GM19240 (cell line): ENCODE data around the gene DTX2.
"Not testable (repeated sequence)": the region's sequence is repeated elsewhere in the genome, so short reads cannot be mapped to it uniquely, and the experiment has no call there.

Source experiments
- DNase-seq: peaks from one replicate; pipeline ENCODE4 v3.0.0; 2011; ENCODE audit warnings: low spot score; ENCODE audit not compliant: insufficient read length

DTX2 gene

GRCh38 chr7:76485822-76486610, 24.5 kb downstream of the DTX2 start:
- not testable (repeated sequence) for DNase-seq

DNA sequence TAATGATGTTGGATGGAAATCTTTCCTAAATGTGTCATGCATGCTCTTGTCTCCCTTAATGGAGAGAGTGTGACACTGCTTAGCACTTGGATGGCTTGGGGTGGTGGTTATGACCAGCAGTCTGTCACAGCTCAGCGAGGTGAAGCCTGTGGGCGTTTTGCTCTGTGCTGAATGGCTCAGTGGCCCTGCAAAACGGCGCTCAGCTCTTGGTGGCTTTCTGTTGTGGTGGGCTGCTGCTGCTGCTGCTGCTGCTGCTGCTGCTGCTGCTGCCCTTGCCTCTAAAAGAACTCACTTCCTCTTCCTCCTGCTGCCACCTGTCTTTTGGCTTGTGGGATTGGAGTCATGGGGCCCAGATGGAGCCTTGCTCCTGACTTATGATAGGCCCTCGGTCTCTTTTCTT, 25.1 kb downstream of the DTX2 start:
- DNase-seq: not testable (repeated sequence)

DNA sequence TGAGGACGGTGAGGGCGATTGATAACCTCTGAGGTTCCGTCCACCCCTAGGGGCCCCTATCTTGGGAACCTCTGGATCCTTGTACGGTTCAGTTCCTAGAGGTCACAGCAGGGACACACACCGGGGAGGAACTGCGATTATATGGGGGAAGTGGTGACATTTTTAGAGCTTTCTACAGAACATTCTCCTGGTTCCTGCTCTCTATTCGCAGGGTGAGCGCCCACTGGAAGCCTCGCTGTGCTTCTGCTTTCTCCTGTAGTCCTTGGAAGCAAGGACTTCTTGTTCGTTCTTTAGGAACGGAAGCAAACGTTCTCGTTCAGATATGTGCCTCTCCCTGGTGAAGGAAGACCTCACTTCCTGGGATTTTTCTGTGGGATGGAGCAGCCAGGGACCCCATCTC, 26.5 kb downstream of the DTX2 start:
- DNase-seq: not testable (repeated sequence)

DNA sequence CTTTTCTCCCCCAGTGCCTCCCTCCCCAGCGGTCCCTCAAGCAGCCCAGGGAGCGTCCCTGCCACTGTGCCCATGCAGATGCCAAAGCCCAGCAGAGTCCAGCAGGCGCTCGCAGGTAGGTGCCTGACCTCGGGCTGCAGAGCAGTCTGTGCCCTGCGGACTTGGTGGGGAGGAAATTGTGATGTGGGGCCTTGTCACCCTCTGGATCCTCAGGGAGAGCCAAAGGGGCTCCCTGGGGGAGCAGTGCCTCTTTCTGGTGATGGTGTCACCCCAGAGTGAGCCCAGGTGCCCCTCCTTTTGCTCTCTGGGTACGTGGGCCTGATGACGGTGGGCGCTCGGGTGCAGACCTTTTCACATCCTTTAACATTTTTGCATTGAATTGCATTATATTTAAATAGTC, 30.6 kb downstream of the DTX2 start:
- DNase-seq: not testable (repeated sequence)

DNA sequence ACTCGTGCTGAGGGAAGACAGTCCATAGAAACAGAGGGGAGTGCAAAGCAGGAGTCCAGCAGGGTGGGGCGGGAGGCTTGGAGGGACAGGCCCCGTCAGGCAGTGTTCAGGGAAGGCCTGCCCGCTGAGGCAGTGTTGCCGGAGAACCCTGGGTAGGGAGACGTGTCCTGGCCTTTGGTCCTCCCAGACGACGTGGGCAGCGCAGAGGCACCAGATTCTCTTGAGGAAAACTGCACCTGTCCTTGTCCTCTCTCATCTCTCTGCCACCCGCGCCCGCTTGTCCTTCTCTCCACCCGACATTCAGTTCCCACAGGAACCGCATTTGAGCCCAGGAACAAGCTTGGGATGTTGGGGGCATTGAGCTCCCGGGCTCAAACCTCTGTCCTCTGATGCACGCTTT, 34.2 kb downstream of the DTX2 start:
- DNase-seq: not testable (repeated sequence)

GRCh38 chr7:76497918-76498582, 36.5 kb downstream of the DTX2 start:
- not testable (repeated sequence) for DNase-seq

GRCh38 chr7:76498583-76499200, 37.2 kb downstream of the DTX2 start:
- not testable (repeated sequence) for DNase-seq

GRCh38 chr7:76499201-76499923, 37.9 kb downstream of the DTX2 start:
- not testable (repeated sequence) for DNase-seq

DNA sequence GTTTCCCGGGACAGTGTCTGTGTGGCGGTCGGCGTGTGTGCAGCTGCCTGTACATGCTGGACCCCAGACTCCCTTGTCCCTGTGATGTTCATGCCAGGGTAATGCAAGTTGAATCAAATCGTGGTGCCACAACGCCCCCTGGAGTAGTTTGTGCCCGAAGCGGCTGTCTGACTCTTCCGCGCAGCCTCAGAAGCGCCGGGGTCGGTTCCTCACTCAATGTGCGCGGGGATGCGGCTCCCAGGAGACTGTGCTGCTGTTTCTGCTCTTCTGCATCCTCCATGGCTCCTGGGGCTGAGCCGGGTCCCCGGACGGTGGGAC, 38.4 kb downstream of the DTX2 start:
- DNase-seq: not testable (repeated sequence)

DNA sequence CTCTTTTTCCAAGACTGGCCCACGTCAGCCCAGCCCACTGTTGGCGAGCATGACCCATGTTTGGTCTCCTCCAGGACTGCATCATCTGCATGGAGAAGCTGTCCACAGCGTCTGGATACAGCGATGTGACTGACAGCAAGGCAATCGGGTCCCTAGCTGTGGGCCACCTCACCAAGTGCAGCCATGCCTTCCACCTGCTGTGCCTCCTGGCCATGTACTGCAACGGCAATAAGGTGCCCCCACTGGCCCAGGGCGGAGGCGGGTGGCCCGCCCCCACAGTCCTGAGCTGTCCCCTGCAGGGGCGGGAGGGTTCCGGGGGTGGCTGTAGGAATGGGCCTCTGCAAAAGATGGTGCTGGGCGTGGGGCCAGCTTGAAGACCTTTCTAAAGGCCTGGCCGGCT, 40.7 kb downstream of the DTX2 start:
- not testable (repeated sequence) for DNase-seq

DNA sequence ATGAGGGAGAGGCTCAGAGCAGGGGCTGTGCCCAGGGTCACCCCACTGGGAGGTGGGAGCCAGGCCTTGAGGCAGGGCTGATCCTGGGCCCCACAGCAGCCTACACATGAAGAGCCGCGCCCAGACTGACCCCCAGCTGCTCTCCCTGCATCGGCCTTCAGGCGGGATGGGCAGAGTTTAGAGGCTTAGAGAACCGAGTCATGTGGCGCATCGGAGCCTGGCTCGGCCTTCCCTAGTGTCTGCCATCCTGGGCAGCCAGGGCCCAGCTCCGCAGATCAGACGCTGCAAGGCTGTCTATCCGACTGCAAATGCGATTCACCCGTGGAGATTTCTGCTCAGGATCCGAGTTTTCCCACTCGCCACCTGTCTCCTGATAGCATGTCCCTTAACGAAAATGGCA, 41.3 kb downstream of the DTX2 start:
- DNase-seq: not testable (repeated sequence)

- not testable (repeated sequence) for DNase-seq
Observed at GRCh38 chr7:76503244-76503643, 41.7 kb downstream of the DTX2 start.

- not testable (repeated sequence) for DNase-seq
Observed at GRCh38 chr7:76504351-76505167, 43.0 kb downstream of the DTX2 start.

GRCh38 chr7:76505168-76506080, 43.9 kb downstream of the DTX2 start:
- DNase-seq: no peak

- no peak for DNase-seq
Observed at GRCh38 chr7:76506081-76506440, 44.6 kb downstream of the DTX2 start.

DNA sequence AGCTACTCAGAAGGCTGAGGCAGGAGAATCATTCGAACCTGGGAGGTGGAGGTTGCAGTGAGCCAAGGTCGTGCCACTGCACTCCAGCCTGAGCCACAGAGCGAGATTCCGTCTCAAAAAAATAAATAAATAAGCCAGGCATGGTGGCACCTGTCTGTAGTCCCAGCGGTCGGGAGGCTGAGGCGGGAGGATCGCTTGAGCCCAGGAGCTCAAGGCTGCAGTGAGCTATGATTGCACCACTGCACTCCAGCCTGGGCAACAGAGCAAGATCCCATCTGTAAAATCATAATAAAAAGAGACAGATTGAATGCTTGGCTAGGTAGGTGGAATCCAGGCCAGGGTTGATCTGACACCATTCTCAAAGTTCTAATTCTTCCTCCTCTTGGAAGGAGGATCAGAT, 45.1 kb downstream of the DTX2 start:
- not testable (repeated sequence) for DNase-seq

- no peak for DNase-seq
Observed at GRCh38 chr7:76507723-76508406, 46.4 kb downstream of the DTX2 start.

- DNase-seq: no peak
Observed at GRCh38 chr7:76509931-76510877, 48.7 kb downstream of the DTX2 start, which contains the start of gene UPK3B. TSS of gene UPK3B (plus strand) at chr7:76510552. CDS start at chr7:76510653, 101 bp downstream.
